Measurements from ENCODE around the gene LGALS9C. TPM values are rescaled to one million over a fixed set of nuclear protein-coding genes. Genes with fewer than 3 reads are reported as not detected.

Gene LGALS9C
- not detected in 5 replicates for total RNA-seq (2022; extraction: Qiagen RNA extraction; ENCODE audit: low read depth)

GRCh38 chr17:18476508-18477308, at the start of gene LGALS9C:
Gene LGALS9C, plus strand, starts transcription at chr17:18476789. Its CDS starts 66 bp downstream, at chr17:18476855.

Other genes with a start within 250 kb of the LGALS9C start
- 224 to 259 TPM (median 243 TPM) in 5 replicates for gene FLII, start 218.1 kb upstream of the LGALS9C start, total RNA-seq (2022; extraction: Qiagen RNA extraction; ENCODE audit: low read depth)
- 7.2 to 11.6 TPM (median 11.2 TPM) in 5 replicates for gene MIEF2, start 216.1 kb upstream of the LGALS9C start, total RNA-seq (2022; extraction: Qiagen RNA extraction; ENCODE audit: low read depth)
- 29.2 to 41.8 TPM (median 37.0 TPM) in 5 replicates for gene TOP3A, start 161.8 kb upstream of the LGALS9C start, total RNA-seq (2022; extraction: Qiagen RNA extraction; ENCODE audit: low read depth)
- 15.4 to 16.8 TPM (median 16.2 TPM) in 5 replicates for gene SMCR8, start 161.5 kb upstream of the LGALS9C start, total RNA-seq (2022; extraction: Qiagen RNA extraction; ENCODE audit: low read depth)
- gene SHMT1, start 113.2 kb upstream of the LGALS9C start, total RNA-seq (2022; extraction: Qiagen RNA extraction; ENCODE audit: low read depth): 43.9 to 50.5 TPM (median 44.9 TPM) in 5 replicates
- gene EVPLL, start 99.0 kb upstream of the LGALS9C start, total RNA-seq (2022; extraction: Qiagen RNA extraction; ENCODE audit: low read depth): 0.06 TPM in 1 of 5 replicates, not detected in the others
- not detected in 5 replicates for gene TBC1D28, start 167.6 kb downstream of the LGALS9C start, total RNA-seq (2022; extraction: Qiagen RNA extraction; ENCODE audit: low read depth)
- gene FOXO3B, start 205.5 kb downstream of the LGALS9C start, total RNA-seq (2022; extraction: Qiagen RNA extraction; ENCODE audit: low read depth): 3.7 to 5.4 TPM (median 5.1 TPM) in 5 replicates